HG03521 (cell line): Measurements from ENCODE around the gene SPANXA2.
"Not testable (repeated sequence)": the region's sequence is repeated elsewhere in the genome, so short reads cannot be mapped to it uniquely, and the experiment has no call there.

ENCODE experiments used
- ATAC-seq: cut with Tn5 transposase; IDR thresholded peaks from one replicate; pipeline ENCODE4 v1.9.1; 2021; ENCODE audit warnings: mild to moderate bottlenecking, moderate library complexity; ENCODE audit not compliant: unreplicated experiment

SPANXA2 gene, protein sequence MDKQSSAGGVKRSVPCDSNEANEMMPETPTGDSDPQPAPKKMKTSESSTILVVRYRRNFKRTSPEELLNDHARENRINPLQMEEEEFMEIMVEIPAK

DNA sequence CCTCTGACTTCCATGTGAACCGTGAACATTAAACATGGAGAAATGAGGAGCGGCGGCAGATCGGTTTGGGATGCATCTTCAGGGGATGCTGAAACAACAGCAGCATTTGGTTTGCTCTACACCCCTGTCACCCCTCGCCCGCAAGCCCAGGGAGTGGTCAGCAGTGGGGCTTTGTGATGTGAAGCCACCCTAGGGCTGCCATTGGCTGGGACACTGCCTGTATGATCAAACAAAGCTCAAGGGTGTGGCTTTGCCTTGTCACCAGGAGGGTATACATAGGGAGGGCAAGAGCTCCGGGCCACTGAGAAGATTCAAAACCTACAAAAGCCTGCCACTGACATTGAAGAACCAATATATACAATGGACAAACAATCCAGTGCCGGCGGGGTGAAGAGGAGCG is at the start of gene SPANXA2:
Gene SPANXA2 (plus strand): TSS at position 301 of the 400 bp plus-strand sequence. CDS start 60 bp downstream, at position 361.
- ATAC-seq = not testable (repeated sequence)

DNA sequence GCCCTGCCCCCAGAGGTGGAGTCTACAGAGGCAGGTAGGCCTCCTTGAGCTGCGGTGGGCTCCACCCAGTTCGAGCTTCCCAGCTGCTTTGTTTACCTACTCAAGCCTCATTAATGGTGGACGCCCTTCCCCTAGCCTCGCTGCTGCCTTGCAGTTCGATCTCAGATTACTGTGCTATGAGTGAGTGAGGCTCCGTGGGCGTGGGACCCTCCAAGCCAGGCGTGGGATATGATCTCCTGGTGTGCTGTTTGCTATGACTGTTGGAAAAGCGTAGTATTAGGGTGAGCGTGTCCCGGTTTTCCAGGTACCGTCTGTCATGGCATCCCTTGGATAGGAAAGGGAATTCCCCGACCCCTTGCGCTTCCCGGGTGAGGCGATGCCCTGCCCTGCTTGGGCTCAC is 47.0 kb upstream of the SPANXA2 start:
- not testable (repeated sequence) for ATAC-seq

DNA sequence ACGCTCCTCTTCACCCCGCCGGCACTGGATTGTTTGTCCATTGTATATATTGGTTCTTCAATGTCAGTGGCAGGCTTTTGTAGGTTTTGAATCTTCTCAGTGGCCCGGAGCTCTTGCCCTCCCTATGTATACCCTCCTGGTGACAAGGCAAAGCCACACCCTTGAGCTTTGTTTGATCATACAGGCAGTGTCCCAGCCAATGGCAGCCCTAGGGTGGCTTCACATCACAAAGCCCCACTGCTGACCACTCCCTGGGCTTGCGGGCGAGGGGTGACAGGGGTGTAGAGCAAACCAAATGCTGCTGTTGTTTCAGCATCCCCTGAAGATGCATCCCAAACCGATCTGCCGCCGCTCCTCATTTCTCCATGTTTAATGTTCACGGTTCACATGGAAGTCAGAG is 4.9 kb upstream of the SPANXA2 start, which contains the start of gene SPANXA1:
Gene SPANXA1 (minus strand): TSS at position 101 of the 400 bp plus-strand sequence. CDS start 60 bp downstream, at position 41.
- ATAC-seq = not testable (repeated sequence)

DNA sequence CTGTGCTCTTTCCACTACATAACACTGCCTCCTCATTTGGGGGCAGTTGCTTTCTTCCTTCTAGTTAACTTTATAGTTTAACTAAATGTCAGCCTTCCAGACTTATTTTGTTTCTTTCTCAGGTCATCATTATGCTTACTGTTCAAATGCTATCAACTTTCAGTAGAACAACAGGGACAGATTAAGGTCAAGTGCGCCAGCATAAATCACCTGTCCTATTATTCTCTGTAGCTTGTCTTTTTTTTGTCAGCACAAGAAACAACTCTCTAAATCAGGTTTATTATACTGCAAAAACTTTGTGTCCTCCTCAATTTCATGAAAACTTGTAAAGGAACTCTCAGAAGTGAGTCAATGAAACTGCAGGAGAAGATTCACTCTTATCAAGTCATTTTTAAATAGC is 19.6 kb downstream of the SPANXA2 start:
- ATAC-seq = no peak

DNA sequence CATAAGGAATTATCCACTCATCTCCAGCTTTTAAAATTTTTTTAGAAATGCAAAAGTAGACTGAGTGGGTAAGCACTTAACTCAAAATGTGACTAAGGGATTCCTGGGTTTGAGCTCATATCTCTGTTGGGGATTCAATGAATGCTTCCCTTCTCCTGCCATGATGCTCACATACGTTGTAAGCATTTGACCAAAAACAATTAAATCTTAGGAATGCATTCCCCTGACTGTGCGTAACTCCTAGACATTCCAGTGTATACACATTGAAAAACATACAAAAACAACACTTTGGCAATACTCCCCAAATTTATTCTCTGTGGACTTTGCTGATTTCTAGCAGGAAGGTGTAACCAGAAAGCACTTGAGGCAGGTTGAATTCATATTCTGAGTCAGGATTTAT is 29.8 kb downstream of the SPANXA2 start:
- no peak for ATAC-seq

DNA sequence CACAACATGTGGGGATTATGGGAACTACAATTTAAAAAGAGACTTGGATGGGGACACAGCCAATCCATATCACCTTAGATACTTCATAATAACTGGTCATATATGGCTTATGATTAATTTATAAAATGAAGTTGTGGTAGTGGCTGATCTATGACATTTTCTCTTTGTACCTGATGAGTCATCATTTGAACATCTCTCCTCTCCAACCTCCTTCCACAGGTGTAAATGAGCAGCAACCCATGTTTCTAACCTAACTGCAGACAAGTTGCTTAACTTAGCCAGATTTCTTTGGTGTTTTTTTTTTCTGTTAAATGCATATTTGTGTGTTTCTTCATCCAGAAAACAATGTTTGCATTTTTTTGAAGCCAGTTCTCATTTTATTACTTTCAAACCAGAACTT is 42.6 kb downstream of the SPANXA2 start:
- no peak for ATAC-seq

DNA sequence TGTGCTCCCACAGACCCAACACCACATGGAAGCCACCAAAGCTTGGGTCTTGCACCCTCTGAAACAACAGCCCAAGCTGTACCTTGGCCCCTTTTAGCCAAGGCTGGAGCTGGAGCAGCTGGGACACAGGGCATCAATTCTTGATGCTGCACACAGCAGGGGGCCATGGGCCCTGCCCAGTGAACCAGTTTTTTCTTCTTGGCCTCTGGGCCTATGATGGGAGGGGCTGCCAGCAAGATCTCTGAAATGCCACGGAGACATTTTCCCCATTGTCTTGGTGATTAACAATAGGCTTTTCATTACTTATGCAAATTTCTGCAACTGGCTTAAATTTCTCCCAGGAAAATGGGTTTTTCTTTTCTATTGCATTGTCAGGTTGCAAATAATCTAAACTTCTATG is 49.0 kb downstream of the SPANXA2 start:
- no peak for ATAC-seq
